C4-2B (cell line): Measurements from ENCODE around the gene YLPM1.

ENCODE experiments used
- CTCF ChIP-seq: fragments of 450-650 bp; conservative IDR thresholded peaks from 2 replicates; pipeline ENCODE4 v1.5.1; 2017; ENCODE audit warnings: mild to moderate bottlenecking
- ZFX ChIP-seq: fragments of 450-650 bp; IDR thresholded peaks from 2 replicates; pipeline ENCODE4 v1.6.1; 2017

GRCh38 chr14:74832849-74833248, 69.7 kb downstream of the YLPM1 start:
- TF ChIP-seq CTCF (no peak), ZFX (no peak)
